ENCODE results near the gene RABGAP1L.
"Not testable (repeated sequence)": the region's sequence is repeated elsewhere in the genome, so short reads cannot be mapped to it uniquely, and the experiment has no call there.

RABGAP1L gene

DNA sequence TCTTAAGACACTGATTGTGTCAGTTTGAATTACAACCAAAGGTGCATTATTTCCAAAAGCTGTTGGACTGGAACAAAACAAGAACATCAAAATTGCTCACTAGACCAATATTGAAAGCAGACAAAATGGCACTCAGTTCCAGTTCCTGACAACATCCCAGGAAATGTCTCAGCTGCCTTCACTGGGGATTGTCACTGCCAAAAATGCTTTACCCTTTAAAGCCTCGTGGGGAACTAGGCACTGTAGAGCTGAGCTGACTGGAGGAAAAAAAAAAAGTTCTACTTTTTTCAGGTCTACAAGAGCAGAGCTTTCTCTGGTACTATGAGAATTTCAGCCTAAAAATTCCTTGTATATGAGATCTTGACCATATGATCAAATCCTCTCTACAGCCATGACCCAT is 310.4 kb downstream of the RABGAP1L start:
- Histone ChIP-seq H3K27ac (no peak overlapping the region), H3K36me3 (replicated peaks) (no peaks in the 10 kb centered on the region), H3K4me3 (ENCODE audit: low read depth, low read length) (no peak overlapping the region), H3K27me3 (replicated peaks) (no peaks in the 10 kb centered on the region)
- DNase-seq, result no peak
- no peak for TF ChIP-seq CTCF (IDR thresholded peaks at IDR 0.05; ENCODE audit: low read depth, low read length, missing control alignments)
- in situ Hi-C loops (cut with HindIII; ENCODE audit: low pct_ligation_motif_present, low sequenced_read_pairs), result no loop called here

DNA sequence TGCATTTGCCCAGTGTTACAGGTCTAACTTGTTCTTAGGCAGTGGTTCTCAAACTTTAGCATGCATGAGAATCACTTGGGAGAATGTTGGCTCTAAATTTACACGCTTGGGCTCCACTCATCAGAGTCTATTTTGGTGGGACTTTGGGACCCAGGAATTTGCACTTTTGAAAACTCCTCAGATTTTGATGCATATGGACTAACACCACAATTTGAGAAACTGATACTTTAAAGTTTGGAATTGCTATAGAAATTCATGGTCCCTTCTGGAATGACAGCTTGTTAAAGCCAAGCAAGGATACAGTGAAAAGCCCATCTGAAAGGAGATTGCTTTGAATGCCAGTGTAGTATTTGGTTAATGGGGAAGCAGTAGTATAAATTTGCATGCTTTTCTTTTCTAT is 320.0 kb downstream of the RABGAP1L start:
- no peak for TF ChIP-seq CTCF (IDR thresholded peaks at IDR 0.05; ENCODE audit: low read depth, low read length, missing control alignments)
- no peaks in the 10 kb centered on the region for H3K27me3 ChIP-seq (replicated peaks)
- H3K4me3 ChIP-seq (ENCODE audit: low read depth, low read length), result no peak overlapping the region
- no peak for DNase-seq
- no peak overlapping the region for H3K27ac ChIP-seq
- in situ Hi-C loops (cut with HindIII; ENCODE audit: low pct_ligation_motif_present, low sequenced_read_pairs), result no loop called here
- no peaks in the 10 kb centered on the region for H3K36me3 ChIP-seq (replicated peaks)

- no peak overlapping the region for H3K27ac ChIP-seq
- no peak for DNase-seq
- H3K27me3 ChIP-seq (replicated peaks), result no peaks in the 10 kb centered on the region
- no peaks in the 10 kb centered on the region for H3K36me3 ChIP-seq (replicated peaks)
- in situ Hi-C loops (cut with HindIII; ENCODE audit: low pct_ligation_motif_present, low sequenced_read_pairs), result no loop called here
- no peak overlapping the region for H3K4me3 ChIP-seq (ENCODE audit: low read depth, low read length)
- no peak for TF ChIP-seq CTCF (IDR thresholded peaks at IDR 0.05; ENCODE audit: low read depth, low read length, missing control alignments)
Observed at GRCh38 chr1:174480324-174480723, 321.0 kb downstream of the RABGAP1L start.

DNA sequence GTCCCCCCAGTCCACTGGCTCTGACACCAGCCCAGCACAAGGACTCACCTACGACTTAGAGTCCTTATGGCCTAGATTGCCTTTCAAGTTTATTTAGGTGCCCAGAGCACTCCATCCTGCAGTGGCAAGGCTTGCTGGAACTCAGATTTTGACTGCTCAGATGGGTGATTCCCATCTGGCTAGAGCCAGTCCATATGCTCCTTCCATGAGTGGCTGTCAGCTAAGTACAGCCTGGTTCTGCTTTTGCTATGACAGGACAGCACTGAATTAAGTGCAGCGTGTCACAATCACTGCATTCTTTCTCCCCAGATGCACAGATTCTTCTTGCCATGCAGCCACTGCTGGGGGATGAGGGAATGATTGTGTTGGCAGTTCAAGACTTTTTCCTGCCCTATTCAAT is 332.3 kb downstream of the RABGAP1L start:
- in situ Hi-C loops (cut with HindIII; ENCODE audit: low pct_ligation_motif_present, low sequenced_read_pairs), result no loop called here
- no peak for TF ChIP-seq CTCF (IDR thresholded peaks at IDR 0.05; ENCODE audit: low read depth, low read length, missing control alignments)
- no peaks in the 10 kb centered on the region for H3K36me3 ChIP-seq (replicated peaks)
- H3K27me3 ChIP-seq (replicated peaks), result no peaks in the 10 kb centered on the region
- H3K4me3 ChIP-seq (ENCODE audit: low read depth, low read length), result no peak overlapping the region
- no peak overlapping the region for H3K27ac ChIP-seq
- no peak for DNase-seq

- DNase-seq, result no peak
- no peaks in the 10 kb centered on the region for H3K36me3 ChIP-seq (replicated peaks)
- in situ Hi-C loops (cut with HindIII; ENCODE audit: low pct_ligation_motif_present, low sequenced_read_pairs), result no loop called here
- no peaks in the 10 kb centered on the region for H3K27me3 ChIP-seq (replicated peaks)
- TF ChIP-seq CTCF (IDR thresholded peaks at IDR 0.05; ENCODE audit: low read depth, low read length, missing control alignments), result no peak
- H3K27ac ChIP-seq, result no peak overlapping the region
- H3K4me3 ChIP-seq (ENCODE audit: low read depth, low read length), result no peak overlapping the region
Observed at GRCh38 chr1:174497478-174497877, 338.2 kb downstream of the RABGAP1L start.

DNA sequence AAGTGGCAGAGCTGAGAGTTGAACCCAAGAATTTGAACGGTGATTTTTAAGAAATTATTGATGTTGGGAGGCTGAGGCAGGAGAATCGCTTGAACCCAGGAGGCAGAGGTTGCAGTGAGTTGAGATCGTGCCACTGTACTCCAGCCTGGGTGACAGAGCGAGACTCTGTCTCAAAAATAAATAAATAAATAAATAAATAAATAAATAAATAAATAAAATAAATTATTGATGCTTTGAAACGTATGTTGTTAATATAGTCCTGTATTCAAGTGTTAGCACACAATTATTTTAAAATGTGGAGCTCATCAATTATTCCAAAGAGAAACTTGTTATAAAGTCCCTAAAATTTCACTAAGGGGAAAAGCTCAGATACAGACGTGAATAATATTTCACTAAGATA is 357.4 kb downstream of the RABGAP1L start:
- H3K4me3 ChIP-seq (ENCODE audit: low read depth, low read length); H3K27ac ChIP-seq; DNase-seq; H3K27me3 ChIP-seq (replicated peaks); H3K36me3 ChIP-seq (replicated peaks); in situ Hi-C loops (cut with HindIII; ENCODE audit: low pct_ligation_motif_present, low sequenced_read_pairs): not testable (repeated sequence)
